GM12878 (cell line): ENCODE data around the gene BCORL1.

ENCODE experiments used
- CTCF ChIP-seq, 3 experiments: IDR thresholded peaks in 2 of 3; conservative IDR thresholded peaks in 1 of 3; 2 replicates each; pipeline ENCODE4 v1.5.1; 2011; ENCODE audit warnings: low read depth in 3 of 3, low read length in 3 of 3, mild to moderate bottlenecking in 3 of 3, control low read depth in 2 of 3, moderate library complexity in 2 of 3, inconsistent platforms in 1 of 3, mixed read lengths in 1 of 3; ENCODE audit not compliant: control insufficient read depth in 2 of 3, insufficient read depth in 1 of 3; ENCODE audit errors: extremely low read depth in 1 of 3
- EED ChIP-seq: sonication (generic); IDR thresholded peaks from 2 replicates; pipeline ENCODE4 v1.6.1; 2016; ENCODE audit warnings: antibody characterized with exemption, low read depth
- GATAD2B ChIP-seq: fragments of 450-650 bp; conservative IDR thresholded peaks from 2 replicates; pipeline ENCODE4 v1.6.1; 2017; ENCODE audit warnings: low read depth, mild to moderate bottlenecking, moderate library complexity
- KLF5 ChIP-seq: fragments of 450-650 bp; IDR thresholded peaks from 2 replicates; pipeline ENCODE4 v1.6.1; 2014; ENCODE audit warnings: mild to moderate bottlenecking; ENCODE audit not compliant: partially characterized antibody

- TF ChIP-seq GATAD2B (no peak), EED (peak; percentile 40; the same call in 1 of the 2 replicates), CTCF (IDR thresholded peaks at IDR 0.05 in 2 of 3, conservative IDR thresholded peaks at IDR 0.05 in 1 of 3; ENCODE audit: control insufficient read depth in 2 of 3, extremely low read depth in 1 of 3, insufficient read depth in 1 of 3, low read depth in 3 of 3, low read length in 3 of 3) (no peak), KLF5 (no peak)
These were observed 103.4 kb downstream of the BCORL1 start for GRCh38 chrX:130085551-130086446.
